K562 (cell line): ENCODE measurements around the gene EMID1. TPM values are rescaled to one million over a fixed set of nuclear protein-coding genes. Genes with fewer than 3 reads are reported as not detected.

Source experiments
- AFF1 ChIP-seq, 2 experiments: fragments of 450-650 bp; IDR thresholded peaks; 2 replicates each; pipeline ENCODE4 v1.6.1; 2018; ENCODE audit warnings: mild to moderate bottlenecking in 2 of 2, low read depth in 1 of 2; ENCODE audit not compliant: partially characterized antibody in 2 of 2
- ATF2 ChIP-seq: sonication (generic); formaldehyde crosslinking; IDR thresholded peaks from 2 replicates; pipeline ENCODE4 v1.8.1; 2022; ENCODE audit warnings: missing genetic modification reagents
- BHLHE40 ChIP-seq: IDR thresholded peaks from 2 replicates; pipeline ENCODE4 v1.6.1; 2011; ENCODE audit warnings: low read length, improper control_type of control experiment
- CSDE1 ChIP-seq, 2 experiments: fragments of 450-650 bp; IDR thresholded peaks; 2 replicates each; pipeline ENCODE4 v1.6.1; 2016; ENCODE audit warnings: mild to moderate bottlenecking in 1 of 2
- CTCFL ChIP-seq: IDR thresholded peaks from 2 replicates; pipeline ENCODE4 v1.6.1; 2011; ENCODE audit warnings: borderline replicate concordance, low read depth, mild to moderate bottlenecking, moderate library complexity, low read length; ENCODE audit not compliant: insufficient read depth, poor library complexity, severe bottlenecking
- FOXP1 ChIP-seq: sonication (generic); formaldehyde crosslinking; IDR thresholded peaks from 2 replicates; pipeline ENCODE4 v1.8.0; 2022; ENCODE audit warnings: mild to moderate bottlenecking, missing genetic modification reagents
- HDGF ChIP-seq: fragments of 450-650 bp; IDR thresholded peaks from 2 replicates; pipeline ENCODE4 v1.6.1; 2016
- HSF4 ChIP-seq: fragments of 250-450 bp; sonication (Bioruptor Pico); IDR thresholded peaks from 2 replicates; pipeline ENCODE4 v2.1.2; 2022; ENCODE audit warnings: mild to moderate bottlenecking, moderate library complexity, borderline replicate concordance
- NBN ChIP-seq: fragments of 450-650 bp; IDR thresholded peaks from 2 replicates; pipeline ENCODE4 v1.6.1; 2016; ENCODE audit warnings: low read depth, mild to moderate bottlenecking
- NELFE ChIP-seq: IDR thresholded peaks from 2 replicates; pipeline ENCODE4 v1.6.1; 2011; ENCODE audit warnings: mild to moderate bottlenecking; ENCODE audit not compliant: insufficient read depth, insufficient read length
- PHF20 ChIP-seq: fragments of 450-650 bp; IDR thresholded peaks from 2 replicates; pipeline ENCODE4 v1.6.1; 2018; ENCODE audit not compliant: partially characterized antibody
- PML ChIP-seq: IDR thresholded peaks from 2 replicates; pipeline ENCODE4 v1.6.1; 2012; ENCODE audit warnings: low read length, inconsistent platforms
- POU5F1 ChIP-seq: fragments of 150-350 bp; IDR thresholded peaks from 2 replicates; pipeline ENCODE4 v1.6.1; 2014; ENCODE audit warnings: borderline replicate concordance, low read length, low read depth, mild to moderate bottlenecking; ENCODE audit not compliant: partially characterized antibody
- RNF2 ChIP-seq: sonication (generic); IDR thresholded peaks from 2 replicates; pipeline ENCODE4 v1.6.1; 2016
- SLC30A9 ChIP-seq: fragments of 250-450 bp; sonication (Bioruptor Pico); IDR thresholded peaks from 2 replicates; pipeline ENCODE4 v1.8.0; 2022; ENCODE audit warnings: mild to moderate bottlenecking, moderate library complexity
- ZBED1 ChIP-seq: IDR thresholded peaks from 2 replicates; pipeline ENCODE4 v1.6.1; 2014
- ZC3H8 ChIP-seq: fragments of 450-650 bp; IDR thresholded peaks from 2 replicates; pipeline ENCODE4 v1.6.1; 2017
- ZNF174 ChIP-seq: fragments of 250-450 bp; sonication (Bioruptor Pico); IDR thresholded peaks from 2 replicates; pipeline ENCODE4 v1.4.0; 2020; ENCODE audit warnings: mild to moderate bottlenecking
- ZNF512 ChIP-seq: IDR thresholded peaks from 2 replicates; pipeline ENCODE4 v1.6.1; 2016; ENCODE audit warnings: missing genetic modification characterization, missing compliant biosample characterization
- ZNF561 ChIP-seq: fragments of 450-650 bp; formaldehyde crosslinking; conservative IDR thresholded peaks from 2 replicates; pipeline ENCODE4 v1.4.0; 2020; ENCODE audit warnings: mild to moderate bottlenecking, moderate library complexity
- polyA plus RNA-seq, 8 experiments: library from polyadenylated mRNA; depleted of rRNA in 4 of 8; stranded (reverse) in 5 of 8; unstranded in 3 of 8; fragments of >200 nt; fragmentation: Nextera tagmentation in 2 of 8; fragmentation: Illumina TruSeq in 1 of 8; extraction: Ambion mirVana in 2 of 8; extraction: Trizol in 1 of 8; gene quantifications; 2 replicates each; pipeline versions ENCODE4 v1.2.1 to v1.2.3, GENCODE V29; 2011 to 2014; ENCODE audit warnings: inconsistent platforms in 1 of 8, missing spikeins in 1 of 8
- total RNA-seq, 7 experiments: library from RNA; depleted of rRNA in 6 of 7; stranded (reverse); fragments of >200 nt in 6 of 7; fragmentation: Illumina TruSeq in 2 of 7; extraction: Trizol in 2 of 7; gene quantifications; 2 replicates each; pipeline versions ENCODE4 v1.2.1 to v1.2.3, GENCODE V29; 2011 to 2021; ENCODE audit warnings: low replicate concordance in 1 of 7

Gene EMID1
- total and polyA plus RNA-seq, 9 of the 15 experiments (the other 6 are each of a cell fraction or from before 2014, with no cell fraction given): 0.15 to 7.2 (median 2.7) TPM

- TF ChIP-seq HSF4 (no peak), ZC3H8 (no peak), POU5F1 (no peak), HDGF (no peak), ZNF561 (CRISPR knock-in tag) (no peak), RNF2 (peak; percentile 59; the same call in 1 of the 2 replicates), PHF20 (no peak), AFF1 (IDR thresholded peaks at IDR 0.05; ENCODE audit: low read depth in 1 of 2, partially characterized antibody in 2 of 2) (no peak), BHLHE40 (no peak), PML (0 out of 2 replicates have a peak, but pooled peaks have one; percentile 24), ZBED1 (no peak), CSDE1 (IDR thresholded peaks at IDR 0.05) (no peak), CTCFL (no peak), SLC30A9 (CRISPR knock-in tag) (no peak), ZNF174 (CRISPR knock-in tag) (no peak), NBN (no peak), NELFE (no peak), ZNF512 (tag) (no peak), FOXP1 (CRISPR knock-in tag) (no peak), ATF2 (CRISPR knock-in tag) (no peak)
Observed at GRCh38 chr22:29270475-29271271, 65.0 kb downstream of the EMID1 start (continued).
